Measurements from ENCODE around the gene AGPAT2. TPM values are rescaled to one million over a fixed set of nuclear protein-coding genes. Genes with fewer than 3 reads are reported as not detected.

The AGPAT2 gene
- total RNA-seq, 1 donor from 2014 or later = 16.6 TPM

- intact Hi-C loops (cut with micrococcal nuclease) = no loop called here
Observed at GRCh38 chr9:136723989-136724388, 36.7 kb upstream of the AGPAT2 start.

GRCh38 chr9:136723362-136723976, 36.2 kb upstream of the AGPAT2 start:
- ChIA-PET CTCF (interaction anchor here (0.6 kb wide), 1 partner anchor 52 kb away, joined by 3 read pairs; no protein-coding TSS in a partner anchor), POLR2A (interaction anchor here (0.5 to 2.1 kb wide), 4 partner anchors 10 to 24 kb away, joined by 3 to 11 read pairs (median 4); no protein-coding TSS in a partner anchor)
- Mint-ChIP-seq H3K27me3 (no peaks in the 10 kb centered on the region), H3K4me1 (peaks cover 39% of the 10 kb centered on the region), H3K9me3 (no peaks in the 10 kb centered on the region), H3K27ac (no peak overlapping the region), H3K4me3 (no peak overlapping the region), H3K36me3 (ENCODE audit: low read depth) (peaks cover 59% of the 10 kb centered on the region)
- no peak for ATAC-seq (ENCODE audit: low read depth)
- no peak for DNase-seq
- TF ChIP-seq CTCF (IDR thresholded peaks at IDR 0.05) = no peak
- intact Hi-C loops (cut with micrococcal nuclease) = no loop called here

More at GRCh38 chr9:136723989-136724388, 36.7 kb upstream of the AGPAT2 start:
- no peak for TF ChIP-seq CTCF (IDR thresholded peaks at IDR 0.05)
- ChIA-PET POLR2A (interaction anchor here (0.5 to 0.8 kb wide), 2 partner anchors 23 to 24 kb away, joined by 3 to 5 read pairs; no protein-coding TSS in a partner anchor), CTCF (no interaction called here)
- Mint-ChIP-seq H3K27ac (no peak overlapping the region), H3K9me3 (no peaks in the 10 kb centered on the region), H3K27me3 (no peaks in the 10 kb centered on the region), H3K4me1 (peaks cover 36% of the 10 kb centered on the region), H3K36me3 (ENCODE audit: low read depth) (peaks cover 59% of the 10 kb centered on the region), H3K4me3 (no peak overlapping the region)
- ATAC-seq (ENCODE audit: low read depth) (no peak), DNase-seq (no peak)

- H3K9me3 Mint-ChIP-seq = no peaks in the 10 kb centered on the region
- ATAC-seq (ENCODE audit: low read depth) (no peak), DNase-seq (no peak)
- CTCF ChIA-PET = interaction anchor here (0.6 kb wide), 1 partner anchor 52 kb away, joined by 3 read pairs; no protein-coding TSS in a partner anchor
- H3K27me3 Mint-ChIP-seq = no peaks in the 10 kb centered on the region
- intact Hi-C loops (cut with micrococcal nuclease) = no loop called here
- H3K36me3 Mint-ChIP-seq (ENCODE audit: low read depth) = peaks cover 59% of the 10 kb centered on the region
- TF ChIP-seq CTCF (IDR thresholded peaks at IDR 0.05) = no peak
- no peak overlapping the region for H3K4me3 Mint-ChIP-seq
- H3K27ac Mint-ChIP-seq = no peak overlapping the region
- peaks cover 39% of the 10 kb centered on the region for H3K4me1 Mint-ChIP-seq
- POLR2A ChIA-PET = interaction anchor here (0.8 to 2.1 kb wide), 3 partner anchors 9 to 23 kb away, joined by 3 to 11 read pairs (median 4); no protein-coding TSS in a partner anchor
Observed at GRCh38 chr9:136722969-136723356, 35.7 kb upstream of the AGPAT2 start.

- ChIA-PET POLR2A (interaction anchor here (0.5 to 2.1 kb wide), 4 partner anchors 9 to 348 kb away, joined by 3 to 11 read pairs (median 4); partner anchors contain the start of gene SAPCD2), CTCF (interaction anchor here (0.6 kb wide), 1 partner anchor 51 kb away, joined by 3 read pairs; no protein-coding TSS in a partner anchor)
- ATAC-seq (ENCODE audit: low read depth) (no peak), DNase-seq (no peak)
- peaks cover 42% of the 10 kb centered on the region for H3K4me1 Mint-ChIP-seq
- no peaks in the 10 kb centered on the region for H3K27me3 Mint-ChIP-seq
- peaks cover 55% of the 10 kb centered on the region for H3K36me3 Mint-ChIP-seq (ENCODE audit: low read depth)
- H3K9me3 Mint-ChIP-seq = no peaks in the 10 kb centered on the region
- no peak overlapping the region for H3K27ac Mint-ChIP-seq
- intact Hi-C loops (cut with micrococcal nuclease) = no loop called here
- no peak for TF ChIP-seq CTCF (IDR thresholded peaks at IDR 0.05)
- H3K4me3 Mint-ChIP-seq = no peak overlapping the region
Observed at GRCh38 chr9:136722093-136722968, 35.1 kb upstream of the AGPAT2 start.

Measured in activated B cell treated with CpG ODN at 0.5 μM for 24 hours (primary cell).